SK-N-SH (cell line): ENCODE data around the gene TNFSF11. TPM values are rescaled to one million over a fixed set of nuclear protein-coding genes. Genes with fewer than 3 reads are reported as not detected.

ENCODE experiments used
- CTCF ChIA-PET: fragments of 300-600, 350-600 bp; formaldehyde crosslinking; extraction: SDS; loops from one replicate; lab custom pipeline; 2021; lab: Yijun Ruan, JAX
- POLR2A ChIA-PET: fragments of 350-600 bp; sonication (Branson Sonifier 250); formaldehyde crosslinking; extraction: SDS; loops from one replicate; lab custom pipeline; 2020; ENCODE audit warnings: antibody characterized with exemption, inconsistent platforms; lab: Yijun Ruan, JAX
- DNase-seq: peaks from one replicate; pipeline ENCODE4 v3.0.0; 2012
- H2AFZ ChIP-seq: fragments of 200-600 bp; sonication (generic); 2 replicates; pipeline ENCODE4 v1.8.1; 2016; ENCODE audit warnings: antibody characterized with exemption, mild to moderate bottlenecking, low read depth
- H3F3A ChIP-seq: fragments of 200-600 bp; sonication (generic); replicated peaks from 2 replicates; pipeline ENCODE3; 2016; ENCODE audit warnings: antibody characterized with exemption, mild to moderate bottlenecking; ENCODE audit not compliant: insufficient read depth
- H3K27ac ChIP-seq, 2 experiments: fragments of 200-500 bp in 1 of 2; fragments of 200-600 bp in 1 of 2; sonication (Bioruptor generic) in 1 of 2; sonication (generic), shearing (Covaris generic) in 1 of 2; 2 replicates each; pipeline versions ENCODE4 v1.5.1 to v1.6.1; 2014 to 2016; ENCODE audit warnings: low read depth in 2 of 2, inconsistent platforms in 1 of 2, low read length in 1 of 2, mild to moderate bottlenecking in 1 of 2, mixed read lengths in 1 of 2
- H3K27me3 ChIP-seq: fragments of 200-600 bp; sonication (generic), shearing (Covaris generic); 2 replicates; pipeline ENCODE4 v1.6.1; 2016; ENCODE audit warnings: mixed run types; ENCODE audit not compliant: insufficient read depth
- H3K36me3 ChIP-seq, 2 experiments: fragments of 200-500 bp in 1 of 2; fragments of 200-600 bp in 1 of 2; sonication (Bioruptor generic) in 1 of 2; sonication (generic) in 1 of 2; replicated peaks in 1 of 2; 2 replicates each; pipeline versions ENCODE3 to v1.5.1; 2014 to 2016; ENCODE audit warnings: low read length in 1 of 2, mild to moderate bottlenecking in 1 of 2; ENCODE audit not compliant: insufficient read depth in 2 of 2, control insufficient read depth in 1 of 2
- H3K4me1 ChIP-seq, 2 experiments: fragments of 200-500 bp in 1 of 2; fragments of 200-600 bp in 1 of 2; sonication (Bioruptor generic) in 1 of 2; sonication (generic), shearing (Covaris generic) in 1 of 2; 2 replicates each; pipeline versions ENCODE4 v1.5.1 to v1.6.1; 2014 to 2016; ENCODE audit warnings: low read depth in 1 of 2, low read length in 1 of 2, mixed run types in 1 of 2; ENCODE audit not compliant: insufficient read depth in 2 of 2, control insufficient read depth in 1 of 2
- H3K4me2 ChIP-seq: fragments of 200-600 bp; sonication (generic), shearing (Covaris generic); 2 replicates; pipeline ENCODE4 v1.6.1; 2017; ENCODE audit warnings: mixed run types
- H3K4me3 ChIP-seq, 2 experiments: fragments of 200-500 bp in 1 of 2; fragments of 200-600 bp in 1 of 2; sonication (Bioruptor generic) in 1 of 2; sonication (generic), shearing (Covaris generic) in 1 of 2; 2 replicates each; pipeline versions ENCODE4 v1.5.1 to v1.8.1; 2014 to 2016; ENCODE audit warnings: low read depth in 2 of 2, inconsistent platforms in 1 of 2, low read length in 1 of 2, mild to moderate bottlenecking in 1 of 2, mixed read lengths in 1 of 2, moderate library complexity in 1 of 2
- H3K79me2 ChIP-seq: fragments of 200-600 bp; sonication (generic); 2 replicates; pipeline ENCODE4 v1.8.1; 2017; ENCODE audit warnings: mild to moderate bottlenecking; ENCODE audit not compliant: insufficient read depth
- H3K9ac ChIP-seq: fragments of 200-600 bp; sonication (generic); 2 replicates; pipeline ENCODE4 v1.6.1; 2017; ENCODE audit warnings: mixed run types
- H3K9me2 ChIP-seq: fragments of 200-600 bp; sonication (generic); 2 replicates; pipeline ENCODE4 v1.6.1; 2017; ENCODE audit warnings: mixed run types
- H3K9me3 ChIP-seq: fragments of 200-600 bp; sonication (generic); 2 replicates; pipeline ENCODE4 v1.6.1; 2017; ENCODE audit warnings: mixed run types, mild to moderate bottlenecking, moderate library complexity
- H4K20me1 ChIP-seq: fragments of 200-600 bp; sonication (generic); 2 replicates; pipeline ENCODE4 v1.6.1; 2017; ENCODE audit warnings: mild to moderate bottlenecking, mixed run types; ENCODE audit not compliant: insufficient read depth
- CHD2 ChIP-seq: fragments of 150-350 bp; IDR thresholded peaks from 2 replicates; pipeline ENCODE4 v1.6.1; 2018; ENCODE audit warnings: low read length; ENCODE audit not compliant: partially characterized antibody
- EZH2phosphoT487 ChIP-seq: fragments of 200-600 bp; sonication (generic); IDR thresholded peaks from 2 replicates; pipeline ENCODE4 v1.6.1; 2017; ENCODE audit warnings: low read depth, mixed run types, mild to moderate bottlenecking, antibody characterized with exemption, moderate library complexity, borderline replicate concordance
- FOSL2 ChIP-seq: IDR thresholded peaks from 2 replicates; pipeline ENCODE4 v1.4.0; 2012; ENCODE audit warnings: low read depth, mild to moderate bottlenecking, moderate library complexity, borderline replicate concordance
- FOXM1 ChIP-seq: IDR thresholded peaks from 2 replicates; pipeline ENCODE4 v1.4.0; 2012; ENCODE audit warnings: low read depth, mild to moderate bottlenecking
- GABPA ChIP-seq: IDR thresholded peaks from 2 replicates; pipeline ENCODE4 v1.4.0; 2012; ENCODE audit warnings: low read depth, mild to moderate bottlenecking
- GATA2 ChIP-seq: sonication (generic); formaldehyde crosslinking; IDR thresholded peaks from 2 replicates; pipeline ENCODE4 v1.5.0; 2020; ENCODE audit warnings: mild to moderate bottlenecking, missing genetic modification reagents
- MEF2A ChIP-seq: IDR thresholded peaks from 2 replicates; pipeline ENCODE4 v1.4.0; 2012; ENCODE audit warnings: low read depth, borderline replicate concordance
- MXI1 ChIP-seq: IDR thresholded peaks from 2 replicates; pipeline ENCODE4 v1.6.1; 2012; ENCODE audit warnings: mild to moderate bottlenecking, low read depth, low read length, improper control_type of control experiment
- NFIC ChIP-seq: IDR thresholded peaks from 2 replicates; pipeline ENCODE4 v1.4.0; 2012; ENCODE audit warnings: borderline replicate concordance
- REST ChIP-seq: IDR thresholded peaks from 2 replicates; pipeline ENCODE4 v1.6.1; 2012; ENCODE audit warnings: mild to moderate bottlenecking, low read depth, low read length, moderate library complexity
- RFX5 ChIP-seq: IDR thresholded peaks from 2 replicates; pipeline ENCODE4 v1.6.1; 2012; ENCODE audit warnings: mild to moderate bottlenecking, improper control_type of control experiment, low read length
- RXRA ChIP-seq: IDR thresholded peaks from 2 replicates; pipeline ENCODE4 v1.4.0; 2012; ENCODE audit warnings: low read depth, mild to moderate bottlenecking, borderline replicate concordance
- SIN3A ChIP-seq: IDR thresholded peaks from 2 replicates; pipeline ENCODE4 v1.6.1; 2012; ENCODE audit warnings: low read depth, mild to moderate bottlenecking, low read length, moderate library complexity, borderline replicate concordance
- SMC3 ChIP-seq: IDR thresholded peaks from 2 replicates; pipeline ENCODE4 v1.6.1; 2012; ENCODE audit warnings: low read depth, low read length, improper control_type of control experiment
- TAF1 ChIP-seq: IDR thresholded peaks from 2 replicates; pipeline ENCODE4 v1.6.1; 2012; ENCODE audit warnings: low read depth, mild to moderate bottlenecking, low read length, moderate library complexity, borderline replicate concordance
- TCF12 ChIP-seq: IDR thresholded peaks from 2 replicates; pipeline ENCODE4 v1.4.0; 2012
- TEAD4 ChIP-seq: IDR thresholded peaks from 2 replicates; pipeline ENCODE4 v1.4.0; 2012; ENCODE audit warnings: mild to moderate bottlenecking, borderline replicate concordance; ENCODE audit not compliant: insufficient read depth
- polyA plus RNA-seq, 3 experiments: library from polyadenylated mRNA; depleted of rRNA; stranded (reverse); fragments of >200 nt; gene quantifications; 2 replicates each; pipeline ENCODE4 v1.2.3, GENCODE V29; 2012
- TF ChIP-seq, protein P1 (sequence below): IDR thresholded peaks from 2 replicates; pipeline ENCODE4 v1.4.0; 2012; ENCODE audit warnings: low read depth, borderline replicate concordance

The TNFSF11 gene
- polyA plus RNA-seq, 1 of the 3 experiments (the other 2 are of a cell fraction), result not detected

DNA sequence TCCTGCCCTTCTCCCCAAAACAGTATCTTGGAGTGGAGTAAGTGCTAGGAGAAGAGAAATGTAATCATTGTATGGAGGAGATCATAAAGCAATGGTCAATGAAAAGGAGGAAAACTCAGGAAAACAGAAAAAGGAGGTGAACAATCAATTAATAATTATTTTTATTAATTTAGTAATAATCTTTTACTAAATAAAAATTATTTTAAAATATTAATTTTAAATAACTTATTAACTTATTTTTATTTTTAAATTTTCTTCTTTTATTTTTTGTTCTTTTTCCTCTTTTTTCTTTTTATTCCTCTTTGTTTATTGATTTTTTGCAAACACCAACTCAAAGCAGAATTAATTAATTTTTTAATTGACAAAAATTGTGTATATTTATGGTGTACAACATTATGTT, 80.3 kb downstream of the TNFSF11 start:
- Histone ChIP-seq H3K27ac (no peak overlapping the region), H3F3A (no peaks in the 10 kb centered on the region), H3K4me2 (no peak overlapping the region), H3K9me2 (no peaks in the 10 kb centered on the region), H3K27me3 (peaks cover 18% of the 10 kb centered on the region; the same call in 1 of the 2 replicates), H3K36me3 (no peaks in the 10 kb centered on the region), H3K4me1 (no peaks in the 10 kb centered on the region), H3K9ac (no peak overlapping the region), H4K20me1 (no peaks in the 10 kb centered on the region), H3K4me3 (no peak overlapping the region), H2AFZ (no peak overlapping the region), H3K9me3 (no peaks in the 10 kb centered on the region), H3K79me2 (no peaks in the 10 kb centered on the region)
- ChIA-PET CTCF (no interaction called here), POLR2A (no interaction called here)
- TF ChIP-seq FOXM1, result no peak
- TF ChIP-seq GATA2, result no peak
- TF ChIP-seq EZH2phosphoT487, result no peak
- TF ChIP-seq TCF12, result no peak
- TF ChIP-seq, protein P1, sequence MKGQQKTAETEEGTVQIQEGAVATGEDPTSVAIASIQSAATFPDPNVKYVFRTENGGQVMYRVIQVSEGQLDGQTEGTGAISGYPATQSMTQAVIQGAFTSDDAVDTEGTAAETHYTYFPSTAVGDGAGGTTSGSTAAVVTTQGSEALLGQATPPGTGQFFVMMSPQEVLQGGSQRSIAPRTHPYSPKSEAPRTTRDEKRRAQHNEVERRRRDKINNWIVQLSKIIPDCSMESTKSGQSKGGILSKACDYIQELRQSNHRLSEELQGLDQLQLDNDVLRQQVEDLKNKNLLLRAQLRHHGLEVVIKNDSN, result no peak
- TF ChIP-seq MXI1, result no peak
- no peak for TF ChIP-seq TEAD4
- no peak for TF ChIP-seq RXRA
- no peak for TF ChIP-seq SIN3A
- no peak for TF ChIP-seq NFIC
- no peak for TF ChIP-seq FOSL2
- TF ChIP-seq REST, result no peak
- TF ChIP-seq RFX5, result no peak
- TF ChIP-seq MEF2A, result no peak
- no peak for TF ChIP-seq TAF1
- TF ChIP-seq GABPA, result no peak
- no peak for TF ChIP-seq CHD2
- no peak for TF ChIP-seq SMC3
- DNase-seq, result no peak
